ENCODE measurements around the gene TAS2R30. TPM values are rescaled to one million over a fixed set of nuclear protein-coding genes. Genes with fewer than 3 reads are reported as not detected.

Gene TAS2R30
- total and polyA plus RNA-seq, 9 of the 15 experiments (the other 6 are each of a cell fraction or from before 2014, with no cell fraction given): 0.11 to 4.0 (median 0.99) TPM; not detected in 3

DNA sequence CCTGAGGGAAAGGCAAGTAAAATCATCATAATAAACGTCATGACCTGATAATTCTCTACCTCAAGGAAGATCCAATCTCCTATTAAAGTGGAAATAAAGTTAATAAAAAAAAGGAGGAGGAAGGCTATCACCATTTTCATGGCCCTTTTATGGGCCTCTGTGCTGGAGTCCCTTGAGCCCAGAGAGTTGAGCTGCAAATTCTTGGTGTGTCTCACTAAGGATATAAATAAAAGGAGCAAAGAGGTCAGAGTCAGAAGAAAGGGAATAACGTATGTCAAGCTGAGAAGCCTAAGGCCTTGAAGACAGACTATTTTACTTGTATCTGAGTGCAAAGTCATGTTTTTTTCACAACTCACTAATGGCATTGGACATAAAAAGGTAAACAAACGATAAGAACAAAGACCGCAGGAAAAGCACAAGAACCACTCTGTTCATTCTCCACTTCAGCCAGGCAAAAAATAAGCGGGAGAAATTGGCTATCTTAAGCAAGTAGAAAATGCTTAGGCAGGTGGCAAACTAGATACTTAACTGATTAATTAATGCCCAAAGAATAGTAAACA, 24.5 kb upstream of the TAS2R30 start (continued):
- TF ChIP-seq IRF9 (tag; IDR thresholded peaks at IDR 0.05) (no peak), MTA1 (IDR thresholded peaks at IDR 0.05; ENCODE audit: borderline replicate concordance) (no peak)

GRCh38 chr12:11154400-11154925, 20.0 kb upstream of the TAS2R30 start:
- H3K79me2 ChIP-seq (ENCODE audit: control insufficient read depth, insufficient read depth, low read length): peaks cover 78% of the 10 kb centered on the region
- CTCF ChIA-PET (ENCODE audit: low intra/inter-chr PET ratio): no interaction called here
- intact Hi-C loops (cut with micrococcal nuclease): no loop called here
- TF ChIP-seq DACH1 (IDR thresholded peaks at IDR 0.05; ENCODE audit: partially characterized antibody) (no peak), EP400 (IDR thresholded peaks at IDR 0.05) (no peak), NR2C2 (CRISPR knock-in tag; IDR thresholded peaks at IDR 0.05) (no peak), NR2C2 (tag; IDR thresholded peaks at IDR 0.05) (no peak), FOXK1 (CRISPR knock-in tag; IDR thresholded peaks at IDR 0.05; ENCODE audit: borderline replicate concordance) (no peak), MCM3 (IDR thresholded peaks at IDR 0.05) (no peak), NCOA6 (IDR thresholded peaks at IDR 0.05) (no peak), NBN (IDR thresholded peaks at IDR 0.05; ENCODE audit: low read depth) (no peak), ELF2 (CRISPR knock-in tag; IDR thresholded peaks at IDR 0.05) (no peak), DPF2 (IDR thresholded peaks at IDR 0.05) (no peak), MCM5 (IDR thresholded peaks at IDR 0.05; ENCODE audit: low read depth) (no peak), BCLAF1 (IDR thresholded peaks at IDR 0.05; ENCODE audit: borderline replicate concordance in 1 of 2, control insufficient read depth in 1 of 2, low read depth in 2 of 2, low read length in 1 of 2) (no peak), CREM (IDR thresholded peaks at IDR 0.05; ENCODE audit: low read depth) (no peak), NFIC (IDR thresholded peaks at IDR 0.05) (no peak)
- TF ChIP-seq, protein P1, sequence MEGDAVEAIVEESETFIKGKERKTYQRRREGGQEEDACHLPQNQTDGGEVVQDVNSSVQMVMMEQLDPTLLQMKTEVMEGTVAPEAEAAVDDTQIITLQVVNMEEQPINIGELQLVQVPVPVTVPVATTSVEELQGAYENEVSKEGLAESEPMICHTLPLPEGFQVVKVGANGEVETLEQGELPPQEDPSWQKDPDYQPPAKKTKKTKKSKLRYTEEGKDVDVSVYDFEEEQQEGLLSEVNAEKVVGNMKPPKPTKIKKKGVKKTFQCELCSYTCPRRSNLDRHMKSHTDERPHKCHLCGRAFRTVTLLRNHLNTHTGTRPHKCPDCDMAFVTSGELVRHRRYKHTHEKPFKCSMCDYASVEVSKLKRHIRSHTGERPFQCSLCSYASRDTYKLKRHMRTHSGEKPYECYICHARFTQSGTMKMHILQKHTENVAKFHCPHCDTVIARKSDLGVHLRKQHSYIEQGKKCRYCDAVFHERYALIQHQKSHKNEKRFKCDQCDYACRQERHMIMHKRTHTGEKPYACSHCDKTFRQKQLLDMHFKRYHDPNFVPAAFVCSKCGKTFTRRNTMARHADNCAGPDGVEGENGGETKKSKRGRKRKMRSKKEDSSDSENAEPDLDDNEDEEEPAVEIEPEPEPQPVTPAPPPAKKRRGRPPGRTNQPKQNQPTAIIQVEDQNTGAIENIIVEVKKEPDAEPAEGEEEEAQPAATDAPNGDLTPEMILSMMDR (IDR thresholded peaks at IDR 0.05 in 2 of 3, conservative IDR thresholded peaks at IDR 0.05 in 1 of 3; ENCODE audit: insufficient read depth in 2 of 3, low read depth in 1 of 3, low read length in 3 of 3): no peak

More at GRCh38 chr12:11154400-11154925, 20.0 kb upstream of the TAS2R30 start:
- Histone ChIP-seq H3K9ac (ENCODE audit: insufficient read depth in 1 of 2, low read depth in 2 of 2, low read length in 2 of 2) (no peak overlapping the region), H3K9me3 (replicated peaks; ENCODE audit: control insufficient read depth, insufficient read depth, low read depth, low read length) (no peaks in the 10 kb centered on the region; the same call in none of the 2 replicates), H4K20me1 (replicated peaks; ENCODE audit: control insufficient read depth, insufficient read depth, low read length) (no peaks in the 10 kb centered on the region), H3K36me3 (ENCODE audit: control insufficient read depth, insufficient read depth, low read length) (peaks cover 5% of the 10 kb centered on the region; the same call in 1 of the 3 replicates), H3K4me2 (ENCODE audit: insufficient read depth, low read length) (no peak overlapping the region), H3K9me1 (ENCODE audit: control insufficient read depth, insufficient read depth, low read length) (no peaks in the 10 kb centered on the region), H2AFZ (ENCODE audit: low read depth, low read length) (no peak overlapping the region), H3K4me1 (replicated peaks in 1 of 2; ENCODE audit: control insufficient read depth in 2 of 2, insufficient read depth in 2 of 2, low read length in 2 of 2) (peaks cover 0 to 1% of the 10 kb centered on the region in 2 experiments; a peak in 2 of 5 replicates), H3K4me3 (no peak overlapping the region), H3K27me3 (ENCODE audit: control insufficient read depth in 2 of 2, insufficient read depth in 2 of 2, low read length in 2 of 2) (no peaks in the 10 kb centered on the region), H3K27ac (ENCODE audit: extremely low read depth, low read depth, low read length) (no peak overlapping the region)
- DNase-seq (ENCODE audit: extremely low read depth in 1 of 4, low spot score in 3 of 4) (no peak), FAIRE-seq (no peak), ATAC-seq (no peak)
- WGBS (ENCODE audit: insufficient coverage, low coverage, missing lambda C conversion rate): 100% methylated on average over 1 of the region's 1 CpG
- in situ Hi-C loops (cut with MboI): no loop called here
- POLR2A ChIA-PET: no interaction called here
- no TSS peak for BruUV-seq (replicated peaks)
